ENCODE measurements around the gene SNCAIP. TPM values are rescaled to one million over a fixed set of nuclear protein-coding genes. Genes with fewer than 3 reads are reported as not detected.

Gene SNCAIP
- total RNA-seq, 1 experiment from 2014 or later, result not detected

GRCh38 chr5:122321921-122322320 lies 9.9 kb downstream of the SNCAIP start:
- H3K27me3 ChIP-seq (ENCODE audit: control insufficient read depth, insufficient read depth, low read length), result peaks cover 2% of the 10 kb centered on the region
- H3K36me3 ChIP-seq (ENCODE audit: control insufficient read depth, insufficient read depth, low read length), result no peaks in the 10 kb centered on the region
- no peaks in the 10 kb centered on the region for H3K9me3 ChIP-seq (ENCODE audit: control insufficient read depth, insufficient read depth, low read depth, low read length)
- ATAC-seq, result no peak
- intact Hi-C loops (cut with micrococcal nuclease; ENCODE audit: unreplicated experiment) (no loop called here), in situ Hi-C loops (cut with HindIII; ENCODE audit: low pct_unique_long_range_greater_than_20kb, low sequenced_read_pairs) (no loop called here)
- H3K4me3 ChIP-seq (ENCODE audit: low read depth in 2 of 2, low read length in 2 of 2), result no peak overlapping the region
- no TSS peak for BruUV-seq (replicated peaks)
- H3K4me1 ChIP-seq (ENCODE audit: control insufficient read depth, insufficient read depth, low read length), result no peaks in the 10 kb centered on the region
- no peak overlapping the region for H3K27ac ChIP-seq (ENCODE audit: low read length)
- no peak for TF ChIP-seq POLR2AphosphoS5 (IDR thresholded peaks at IDR 0.05; ENCODE audit: low read depth, low read length)
- TF ChIP-seq, protein P1, sequence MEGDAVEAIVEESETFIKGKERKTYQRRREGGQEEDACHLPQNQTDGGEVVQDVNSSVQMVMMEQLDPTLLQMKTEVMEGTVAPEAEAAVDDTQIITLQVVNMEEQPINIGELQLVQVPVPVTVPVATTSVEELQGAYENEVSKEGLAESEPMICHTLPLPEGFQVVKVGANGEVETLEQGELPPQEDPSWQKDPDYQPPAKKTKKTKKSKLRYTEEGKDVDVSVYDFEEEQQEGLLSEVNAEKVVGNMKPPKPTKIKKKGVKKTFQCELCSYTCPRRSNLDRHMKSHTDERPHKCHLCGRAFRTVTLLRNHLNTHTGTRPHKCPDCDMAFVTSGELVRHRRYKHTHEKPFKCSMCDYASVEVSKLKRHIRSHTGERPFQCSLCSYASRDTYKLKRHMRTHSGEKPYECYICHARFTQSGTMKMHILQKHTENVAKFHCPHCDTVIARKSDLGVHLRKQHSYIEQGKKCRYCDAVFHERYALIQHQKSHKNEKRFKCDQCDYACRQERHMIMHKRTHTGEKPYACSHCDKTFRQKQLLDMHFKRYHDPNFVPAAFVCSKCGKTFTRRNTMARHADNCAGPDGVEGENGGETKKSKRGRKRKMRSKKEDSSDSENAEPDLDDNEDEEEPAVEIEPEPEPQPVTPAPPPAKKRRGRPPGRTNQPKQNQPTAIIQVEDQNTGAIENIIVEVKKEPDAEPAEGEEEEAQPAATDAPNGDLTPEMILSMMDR (IDR thresholded peaks at IDR 0.05), result no peak
- ChIA-PET POLR2A (no interaction called here), CTCF (no interaction called here)
- no peak for DNase-seq (ENCODE audit: low read depth, low spot score)

- Histone ChIP-seq H3K36me3 (ENCODE audit: control insufficient read depth, insufficient read depth, low read length) (no peaks in the 10 kb centered on the region), H3K27ac (ENCODE audit: low read length) (no peak overlapping the region), H3K4me3 (ENCODE audit: low read depth in 2 of 2, low read length in 2 of 2) (no peak overlapping the region), H3K9me3 (ENCODE audit: control insufficient read depth, insufficient read depth, low read depth, low read length) (no peaks in the 10 kb centered on the region), H3K4me1 (ENCODE audit: control insufficient read depth, insufficient read depth, low read length) (no peaks in the 10 kb centered on the region), H3K27me3 (ENCODE audit: control insufficient read depth, insufficient read depth, low read length) (peaks cover 2% of the 10 kb centered on the region)
- no peak for TF ChIP-seq POLR2AphosphoS5 (IDR thresholded peaks at IDR 0.05; ENCODE audit: low read depth, low read length)
- TF ChIP-seq, protein P1 (IDR thresholded peaks at IDR 0.05), result no peak
- TF ChIP-seq SIN3A (IDR thresholded peaks at IDR 0.05; ENCODE audit: borderline replicate concordance, insufficient read depth, low read depth, low read length), result no peak
- TF ChIP-seq TCF7L2 (IDR thresholded peaks at IDR 0.05; ENCODE audit: low read depth, low read length), result no peak
- TF ChIP-seq, protein P2, sequence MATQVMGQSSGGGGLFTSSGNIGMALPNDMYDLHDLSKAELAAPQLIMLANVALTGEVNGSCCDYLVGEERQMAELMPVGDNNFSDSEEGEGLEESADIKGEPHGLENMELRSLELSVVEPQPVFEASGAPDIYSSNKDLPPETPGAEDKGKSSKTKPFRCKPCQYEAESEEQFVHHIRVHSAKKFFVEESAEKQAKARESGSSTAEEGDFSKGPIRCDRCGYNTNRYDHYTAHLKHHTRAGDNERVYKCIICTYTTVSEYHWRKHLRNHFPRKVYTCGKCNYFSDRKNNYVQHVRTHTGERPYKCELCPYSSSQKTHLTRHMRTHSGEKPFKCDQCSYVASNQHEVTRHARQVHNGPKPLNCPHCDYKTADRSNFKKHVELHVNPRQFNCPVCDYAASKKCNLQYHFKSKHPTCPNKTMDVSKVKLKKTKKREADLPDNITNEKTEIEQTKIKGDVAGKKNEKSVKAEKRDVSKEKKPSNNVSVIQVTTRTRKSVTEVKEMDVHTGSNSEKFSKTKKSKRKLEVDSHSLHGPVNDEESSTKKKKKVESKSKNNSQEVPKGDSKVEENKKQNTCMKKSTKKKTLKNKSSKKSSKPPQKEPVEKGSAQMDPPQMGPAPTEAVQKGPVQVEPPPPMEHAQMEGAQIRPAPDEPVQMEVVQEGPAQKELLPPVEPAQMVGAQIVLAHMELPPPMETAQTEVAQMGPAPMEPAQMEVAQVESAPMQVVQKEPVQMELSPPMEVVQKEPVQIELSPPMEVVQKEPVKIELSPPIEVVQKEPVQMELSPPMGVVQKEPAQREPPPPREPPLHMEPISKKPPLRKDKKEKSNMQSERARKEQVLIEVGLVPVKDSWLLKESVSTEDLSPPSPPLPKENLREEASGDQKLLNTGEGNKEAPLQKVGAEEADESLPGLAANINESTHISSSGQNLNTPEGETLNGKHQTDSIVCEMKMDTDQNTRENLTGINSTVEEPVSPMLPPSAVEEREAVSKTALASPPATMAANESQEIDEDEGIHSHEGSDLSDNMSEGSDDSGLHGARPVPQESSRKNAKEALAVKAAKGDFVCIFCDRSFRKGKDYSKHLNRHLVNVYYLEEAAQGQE (IDR thresholded peaks at IDR 0.05; ENCODE audit: insufficient read depth in 1 of 2, low read depth in 2 of 2, low read length in 1 of 2), result no peak
- intact Hi-C loops (cut with micrococcal nuclease; ENCODE audit: unreplicated experiment), result no loop called here
- no peak for DNase-seq (ENCODE audit: low read depth, low spot score)
- ATAC-seq, result no peak
- ChIA-PET POLR2A (no interaction called here), CTCF (no interaction called here)
- in situ Hi-C loops (cut with HindIII; ENCODE audit: low pct_unique_long_range_greater_than_20kb, low sequenced_read_pairs), result no loop called here
- no TSS peak for BruUV-seq (replicated peaks)
These were observed 10.9 kb downstream of the SNCAIP start for GRCh38 chr5:122322801-122323548.
